ENCODE results near the gene ATRN. TPM values are rescaled to one million over a fixed set of nuclear protein-coding genes. Genes with fewer than 3 reads are reported as not detected.

The ATRN gene
- total and polyA plus RNA-seq, 4 donors = 4.2 to 38.5 (median 21.2) TPM

- Histone ChIP-seq H3K4me1 (ENCODE audit: control insufficient read depth in 5 of 5, insufficient read depth in 5 of 5, low read length in 5 of 5) (peaks cover 0 to 6% (median 0%) of the 10 kb centered on the region in 5 donors), H3K9me3 (ENCODE audit: control insufficient read depth in 4 of 4, insufficient read depth in 3 of 4, low read length in 3 of 4) (peaks cover 0 to 4% (median 0%) of the 10 kb centered on the region in 4 donors), H3K9ac (ENCODE audit: insufficient read depth in 1 of 2, low read length in 2 of 2) (no peak within 1 kb of the TSS), H3K4me3 (no peak within 1 kb of the TSS), H3K36me3 (ENCODE audit: control insufficient read depth in 4 of 4, insufficient read depth in 4 of 4, low read length in 4 of 4) (no peaks in the 10 kb centered on the region), H3K27me3 (ENCODE audit: control insufficient read depth in 3 of 3, insufficient read depth in 3 of 3, low read length in 2 of 3) (peaks cover 16 to 47% (median 31%) of the 10 kb centered on the region in 3 donors), H3K27ac (ENCODE audit: low read depth in 1 of 2, low read length in 1 of 2) (no peak within 1 kb of the TSS)
- no peak for ATAC-seq (ENCODE audit: insufficient read depth, low FRiP score)
- TF ChIP-seq CTCF (IDR thresholded peaks at IDR 0.05; ENCODE audit: control extremely low read depth, extremely low read depth) = no peak
- peak in 1 of 3 donors; percentile 8 for DNase-seq
- 65 to 80% methylated on average over 19 of the region's 19 CpGs for WGBS, 2 donors
Measured at GRCh38 chr20:3663031-3663701, 192.3 kb downstream of the ATRN start, which contains the start of gene GFRA4. Gene GFRA4 (minus strand): TSS chr20:3663399. CDS start chr20:3663399, 0 bp downstream.

GRCh38 chr20:3663858-3664257 lies 193.0 kb downstream of the ATRN start:
- TF ChIP-seq CTCF (IDR thresholded peaks at IDR 0.05; ENCODE audit: control extremely low read depth, extremely low read depth) = no peak
- H3K36me3 ChIP-seq (ENCODE audit: control insufficient read depth in 4 of 4, insufficient read depth in 4 of 4, low read length in 4 of 4) = no peaks in the 10 kb centered on the region

GRCh38 chr20:3667434-3668037 lies 196.7 kb downstream of the ATRN start:
- WGBS, 2 donors = 89 to 93% methylated on average over 8 of the region's 8 CpGs
- no peak for TF ChIP-seq CTCF (IDR thresholded peaks at IDR 0.05; ENCODE audit: control extremely low read depth, extremely low read depth)
- Histone ChIP-seq H3K4me1 (ENCODE audit: control insufficient read depth in 5 of 5, insufficient read depth in 5 of 5, low read length in 5 of 5) (peaks cover 0 to 9% (median 0%) of the 10 kb centered on the region in 5 donors), H3K27ac (ENCODE audit: low read depth in 1 of 2, low read length in 1 of 2) (no peak overlapping the region), H3K27me3 (ENCODE audit: control insufficient read depth in 3 of 3, insufficient read depth in 3 of 3, low read length in 2 of 3) (peaks cover 0 to 27% (median 6%) of the 10 kb centered on the region in 3 donors), H3K4me3 (no peak overlapping the region), H3K36me3 (ENCODE audit: control insufficient read depth in 4 of 4, insufficient read depth in 4 of 4, low read length in 4 of 4) (no peaks in the 10 kb centered on the region), H3K9ac (ENCODE audit: insufficient read depth in 1 of 2, low read length in 2 of 2) (no peak overlapping the region), H3K9me3 (ENCODE audit: control insufficient read depth in 4 of 4, insufficient read depth in 3 of 4, low read length in 3 of 4) (peaks cover 0 to 6% (median 0%) of the 10 kb centered on the region in 4 donors)
- ATAC-seq (ENCODE audit: insufficient read depth, low FRiP score) (no peak), DNase-seq (no peak)

More at GRCh38 chr20:3663858-3664257, 193.0 kb downstream of the ATRN start:
- no peak overlapping the region for H3K4me3 ChIP-seq
- H3K27me3 ChIP-seq (ENCODE audit: control insufficient read depth in 3 of 3, insufficient read depth in 3 of 3, low read length in 2 of 3) = peaks cover 15 to 45% (median 31%) of the 10 kb centered on the region in 3 donors
- peaks cover 0 to 4% (median 0%) of the 10 kb centered on the region in 4 donors for H3K9me3 ChIP-seq (ENCODE audit: control insufficient read depth in 4 of 4, insufficient read depth in 3 of 4, low read length in 3 of 4)
- DNase-seq (no peak), ATAC-seq (ENCODE audit: insufficient read depth, low FRiP score) (no peak)
- H3K4me1 ChIP-seq (ENCODE audit: control insufficient read depth in 5 of 5, insufficient read depth in 5 of 5, low read length in 5 of 5) = peaks cover 0 to 6% (median 0%) of the 10 kb centered on the region in 5 donors
- no peak overlapping the region for H3K27ac ChIP-seq (ENCODE audit: low read depth in 1 of 2, low read length in 1 of 2)
- 83 to 85% methylated on average over 2 of the region's 2 CpGs for WGBS, 2 donors
- no peak overlapping the region for H3K9ac ChIP-seq (ENCODE audit: insufficient read depth in 1 of 2, low read length in 2 of 2)

Measured in lung (tissue), 12 donors.